GM15510 (cell line): ENCODE measurements around the gene SMURF1.

Source experiments
- POLR2A ChIP-seq: IDR thresholded peaks from 3 replicates; pipeline ENCODE4 v1.6.1; 2011; ENCODE audit warnings: borderline replicate concordance; ENCODE audit not compliant: insufficient read length; ENCODE audit errors: extremely low read depth

SMURF1 gene

GRCh38 chr7:99146979-99147378, 3.1 kb upstream of the SMURF1 start:
- TF ChIP-seq POLR2A: no peak

GRCh38 chr7:99143521-99143852, 421 bp downstream of the SMURF1 start:
- TF ChIP-seq POLR2A: no peak

GRCh38 chr7:99142727-99143520, 984 bp downstream of the SMURF1 start:
- no peak for TF ChIP-seq POLR2A

GRCh38 chr7:99141841-99142726, 1.8 kb downstream of the SMURF1 start:
- TF ChIP-seq POLR2A: no peak

GRCh38 chr7:99141334-99141733, 2.6 kb downstream of the SMURF1 start:
- no peak for TF ChIP-seq POLR2A

GRCh38 chr7:99140813-99141212, 3.1 kb downstream of the SMURF1 start:
- TF ChIP-seq POLR2A: no peak

GRCh38 chr7:99139036-99139435, 4.9 kb downstream of the SMURF1 start:
- no peak for TF ChIP-seq POLR2A

GRCh38 chr7:99137411-99138180, 6.3 kb downstream of the SMURF1 start:
- no peak for TF ChIP-seq POLR2A

- TF ChIP-seq POLR2A: no peak
Measured at GRCh38 chr7:99135938-99136337, 8.0 kb downstream of the SMURF1 start.

- TF ChIP-seq POLR2A: no peak
Measured at GRCh38 chr7:99133766-99134564, 9.9 kb downstream of the SMURF1 start.

- no peak for TF ChIP-seq POLR2A
Measured at GRCh38 chr7:99132595-99133321, 11.2 kb downstream of the SMURF1 start.

- no peak for TF ChIP-seq POLR2A
Measured at GRCh38 chr7:99131290-99131689, 12.6 kb downstream of the SMURF1 start.

- no peak for TF ChIP-seq POLR2A
Measured at GRCh38 chr7:99129536-99129935, 14.4 kb downstream of the SMURF1 start.

- TF ChIP-seq POLR2A: no peak
Measured at GRCh38 chr7:99129001-99129400, 14.9 kb downstream of the SMURF1 start.
